Stimulated activated CD8-positive, alpha-beta memory T cell treated with anti-CD3 and anti-CD28 coated beads, Interleukin-12 subunit alpha, Interleukin-12 subunit beta, amount 100 ng/mL, for 24 hours (primary cell): Measurements from ENCODE around the gene METTL6.
A peak's percentile ranks its signal among the peaks of the same experiment; 100 is the strongest.
"Not testable (repeated sequence)": the region's sequence is repeated elsewhere in the genome, so short reads cannot be mapped to it uniquely, and the experiment has no call there.

ENCODE experiments used
- DNase-seq: peaks from one replicate; pipeline ENCODE4 v3.0.0-alpha.2; 2020; ENCODE audit errors: extremely low read depth

The METTL6 gene

GRCh38 chr3:15403495-15403894 is 23.8 kb downstream of the METTL6 start:
- DNase-seq: no peak

DNA sequence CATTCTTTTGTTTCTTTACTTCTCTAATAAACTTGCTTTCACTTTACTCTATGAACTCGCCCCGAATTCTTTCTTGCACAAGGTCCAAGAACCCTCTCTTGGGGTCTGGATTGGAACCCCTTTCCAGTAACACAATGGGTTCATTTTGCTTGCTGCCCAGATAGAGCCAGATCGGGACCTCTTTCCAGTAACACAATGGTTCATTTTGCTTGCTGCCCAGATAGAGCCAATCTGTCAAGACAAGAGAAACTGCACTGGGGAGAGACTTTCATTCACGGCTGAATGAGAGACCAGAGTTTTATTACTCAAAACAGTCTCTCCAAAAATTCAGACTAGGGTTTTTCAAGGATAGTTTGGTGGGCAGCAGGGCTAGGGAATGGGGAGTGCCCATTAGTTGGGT is 25.4 kb downstream of the METTL6 start:
- no peak for DNase-seq

DNA sequence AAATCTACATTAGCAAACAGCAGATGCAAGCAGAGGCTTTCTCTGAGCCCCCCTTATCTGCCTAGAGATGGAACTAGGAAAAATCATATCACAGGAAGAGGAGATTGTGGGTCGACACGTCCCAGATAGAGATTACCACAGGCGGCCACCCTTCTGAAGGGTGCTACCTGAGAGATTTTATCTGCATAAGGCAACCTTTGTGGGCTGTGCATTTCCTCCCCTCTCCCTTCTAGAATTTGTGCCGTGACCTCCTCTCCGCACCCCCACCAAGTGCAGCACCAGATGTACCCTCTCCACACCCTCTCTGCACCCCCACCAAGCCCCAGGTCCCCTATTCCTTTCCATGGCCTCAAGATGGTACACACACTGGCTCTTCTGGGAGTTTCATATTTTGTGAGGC is 27.4 kb downstream of the METTL6 start:
- no peak for DNase-seq

- DNase-seq: not testable (repeated sequence)
Measured at GRCh38 chr3:15398731-15399133, 28.6 kb downstream of the METTL6 start.

- not testable (repeated sequence) for DNase-seq
Measured at GRCh38 chr3:15393252-15393651, 34.1 kb downstream of the METTL6 start.

DNA sequence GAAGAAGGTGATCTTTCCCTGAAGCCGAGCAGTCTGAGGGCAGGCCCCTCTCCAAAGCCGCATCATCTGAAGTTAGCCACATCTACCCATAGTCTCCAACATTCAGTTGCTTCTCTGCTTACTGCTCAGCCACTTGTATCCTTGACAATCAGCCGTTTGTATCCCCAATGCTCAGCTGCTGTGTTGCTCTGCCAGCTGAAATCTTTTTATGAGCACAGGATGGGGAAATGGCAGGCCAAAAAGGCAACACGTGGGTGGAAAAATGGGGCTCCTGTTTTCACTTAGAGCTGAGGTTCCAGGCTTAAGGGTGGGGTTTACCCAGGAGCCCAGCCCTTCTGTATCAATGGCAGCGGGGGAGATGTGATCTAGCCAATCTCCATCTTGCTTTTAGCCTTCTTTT is 36.3 kb downstream of the METTL6 start:
- DNase-seq: no peak

- no peak for DNase-seq
Measured at GRCh38 chr3:15390460-15390859, 36.9 kb downstream of the METTL6 start.

GRCh38 chr3:15388335-15388734 is 39.0 kb downstream of the METTL6 start:
- not testable (repeated sequence) for DNase-seq

DNA sequence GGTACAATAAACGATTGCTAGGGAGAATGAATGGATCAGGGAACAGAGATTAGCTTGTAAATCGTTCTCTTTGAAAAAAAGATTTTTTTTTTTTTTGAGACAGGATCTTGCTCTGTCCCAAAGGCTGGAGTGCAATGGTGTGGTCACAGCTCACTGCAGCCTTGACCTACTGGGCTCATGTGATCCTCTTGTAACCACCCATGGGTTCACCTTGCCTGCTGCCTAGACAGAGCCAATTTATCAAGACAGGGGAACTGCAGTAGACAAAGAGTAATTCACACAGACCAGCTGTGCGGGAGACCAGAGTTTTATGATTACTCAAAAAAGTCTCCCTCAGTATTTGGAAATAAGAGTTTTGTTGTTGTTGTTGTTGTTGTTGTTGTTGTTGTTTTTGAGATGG is 39.6 kb downstream of the METTL6 start:
- DNase-seq: no peak

GRCh38 chr3:15387171-15387581 is 40.2 kb downstream of the METTL6 start:
- DNase-seq: no peak

DNA sequence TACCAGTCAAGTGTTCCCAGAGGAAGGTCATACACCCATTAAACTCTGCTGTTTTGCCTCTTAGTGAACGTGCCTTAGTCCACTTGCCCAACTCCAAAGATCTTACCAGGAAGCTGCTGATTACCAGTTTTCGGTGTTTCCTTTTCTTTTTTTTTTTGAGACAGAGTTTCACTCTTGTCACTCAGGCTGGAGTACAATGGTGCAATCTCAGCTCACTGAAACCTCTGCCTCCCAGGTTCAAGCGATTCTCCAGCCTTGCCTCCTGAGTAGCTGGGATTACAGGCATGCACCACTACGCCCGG is 40.7 kb downstream of the METTL6 start:
- not testable (repeated sequence) for DNase-seq

DNA sequence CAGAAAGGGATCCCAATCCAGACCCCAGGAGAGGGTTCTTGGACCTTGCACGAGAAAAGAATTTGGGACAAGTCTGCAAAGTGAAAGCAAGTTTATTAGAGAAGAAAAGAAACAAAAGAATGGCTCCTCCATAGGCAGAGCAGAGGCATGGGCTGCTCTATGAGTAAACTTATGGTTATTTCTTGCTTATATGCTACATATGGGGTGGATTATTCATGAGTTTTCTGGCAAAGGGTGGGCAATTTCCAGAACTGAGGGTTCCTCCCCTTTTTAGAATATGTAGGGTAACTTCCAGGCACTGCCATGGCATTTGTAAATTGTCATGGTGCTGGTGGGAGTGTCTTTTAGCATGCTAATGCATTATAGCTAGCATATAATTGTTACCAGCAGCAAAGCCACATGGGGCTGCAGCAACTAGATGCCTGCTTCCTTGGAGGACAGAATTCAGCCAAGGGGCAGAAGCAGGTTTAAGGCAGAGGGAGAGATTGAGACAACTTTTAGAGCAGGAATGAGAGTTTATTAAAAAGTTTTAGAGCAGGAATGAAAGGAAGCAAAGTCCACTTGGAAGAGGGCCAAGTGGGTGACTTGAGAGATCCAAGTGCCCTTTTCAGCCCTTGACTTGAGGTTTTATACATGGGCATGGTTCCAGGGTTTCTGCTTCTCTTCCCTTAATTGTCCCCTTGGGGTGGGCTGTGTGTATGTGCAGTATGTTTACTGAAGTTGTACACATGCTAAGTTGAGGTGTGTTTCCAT is 41.3 kb downstream of the METTL6 start:
- DNase-seq: no peak

- DNase-seq: not testable (repeated sequence)
Measured at GRCh38 chr3:15385238-15385695, 42.1 kb downstream of the METTL6 start.

- no peak for DNase-seq
Measured at GRCh38 chr3:15384510-15385237, 42.7 kb downstream of the METTL6 start.

DNA sequence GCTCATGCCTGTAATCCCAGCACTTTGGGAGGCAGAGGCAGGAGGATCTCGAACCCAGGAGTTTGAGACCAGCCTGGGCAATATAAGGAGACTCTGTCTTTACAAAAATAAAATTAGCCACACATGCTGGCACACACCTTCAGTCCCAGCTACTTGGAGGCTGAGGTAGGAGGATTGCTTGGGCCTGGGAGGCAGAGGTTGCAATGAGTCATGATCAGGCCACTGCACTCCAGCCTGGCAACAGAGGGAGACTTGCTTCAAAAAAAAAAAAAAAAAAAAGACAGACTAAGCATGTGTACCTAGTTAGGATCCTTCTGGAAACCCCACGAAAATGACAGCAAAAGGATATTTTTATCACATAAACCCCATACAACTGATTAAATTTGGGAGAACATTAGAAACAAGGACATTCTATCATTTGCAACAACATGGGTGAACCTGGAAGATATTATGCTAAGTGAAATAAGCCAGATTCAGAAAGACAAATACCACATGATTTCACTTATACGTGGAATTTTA is 44.9 kb downstream of the METTL6 start:
- no peak for DNase-seq

DNA sequence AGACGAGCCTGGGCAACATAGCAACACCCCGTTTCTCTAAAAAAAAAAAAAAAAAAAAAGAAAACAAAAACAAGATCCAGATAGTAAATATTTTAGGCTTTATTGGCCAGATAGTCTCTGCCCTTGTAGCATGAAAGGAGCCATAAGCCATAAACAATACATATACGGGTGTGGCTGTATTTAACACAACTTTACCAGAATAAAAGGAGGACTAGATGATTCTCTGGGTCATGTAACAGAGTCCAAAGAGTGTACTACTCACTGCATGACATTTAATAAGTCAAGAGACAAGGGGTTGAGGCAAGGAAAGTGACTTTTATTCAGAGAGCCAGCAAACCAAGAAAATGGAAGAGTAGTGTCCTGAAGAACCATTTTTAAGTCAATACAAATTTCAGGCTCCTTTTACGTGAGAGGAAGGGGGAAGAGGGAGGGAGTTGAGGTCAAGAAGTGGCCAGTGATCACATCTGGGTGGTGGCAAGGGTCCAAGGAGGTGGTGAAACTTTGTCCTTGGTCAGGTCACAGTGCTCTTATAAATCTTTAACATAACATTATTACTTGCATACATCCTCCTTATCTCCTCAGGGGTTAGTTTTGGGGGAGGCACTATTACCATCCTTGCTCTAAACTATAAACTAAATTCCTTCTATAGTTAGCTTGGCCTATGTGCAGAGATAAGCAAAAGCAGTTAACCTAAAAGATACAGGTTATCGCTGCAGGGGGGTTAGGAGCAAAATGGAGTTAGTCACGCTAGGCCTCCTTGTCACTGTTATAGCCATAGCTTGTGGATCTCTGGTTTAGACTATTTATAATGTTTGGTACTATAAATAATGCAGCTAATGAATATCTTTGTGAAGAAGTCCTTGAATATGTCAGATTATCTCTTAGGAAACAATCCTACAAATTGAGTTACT is 46.1 kb downstream of the METTL6 start:
- DNase-seq: no peak

DNA sequence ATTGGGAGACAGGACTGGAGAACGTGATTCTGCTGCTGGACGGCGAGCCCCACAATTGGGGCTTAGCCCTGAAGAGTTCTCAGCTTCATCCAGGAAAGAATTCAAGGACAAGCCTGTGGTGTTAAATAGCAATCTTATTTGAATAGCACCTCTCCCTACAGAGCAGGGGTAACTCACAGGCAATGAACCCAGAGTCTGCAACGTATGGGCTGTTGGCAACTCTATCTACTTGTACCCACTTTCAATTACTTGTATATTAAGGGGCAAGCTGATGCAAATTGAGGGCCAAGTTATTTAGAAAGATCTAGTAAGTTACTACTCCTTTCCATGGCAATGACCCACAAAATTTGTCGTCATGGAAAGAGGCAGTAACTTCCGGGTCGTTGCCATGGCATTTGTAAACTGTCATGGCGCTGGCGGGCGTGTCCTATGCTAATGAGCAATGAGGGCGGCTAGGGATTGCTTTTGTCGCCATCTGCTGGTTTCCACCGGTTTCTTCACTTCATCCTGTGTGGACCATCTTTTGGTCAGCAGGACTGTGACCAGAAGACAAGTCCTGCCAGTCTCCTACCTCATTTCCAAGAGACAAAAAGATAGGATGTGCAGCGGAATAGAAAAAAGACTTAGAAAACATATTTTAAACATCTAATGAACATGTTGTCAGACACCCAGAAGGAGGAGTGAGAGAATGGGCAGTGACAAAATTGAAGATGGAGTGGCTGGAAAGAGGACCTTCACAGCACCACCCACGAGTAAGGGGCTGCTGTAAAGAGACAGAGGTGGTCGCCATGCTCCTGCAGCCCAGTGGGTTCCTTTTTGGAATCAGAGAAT is 49.2 kb downstream of the METTL6 start:
- DNase-seq: peak; percentile 79

DNA sequence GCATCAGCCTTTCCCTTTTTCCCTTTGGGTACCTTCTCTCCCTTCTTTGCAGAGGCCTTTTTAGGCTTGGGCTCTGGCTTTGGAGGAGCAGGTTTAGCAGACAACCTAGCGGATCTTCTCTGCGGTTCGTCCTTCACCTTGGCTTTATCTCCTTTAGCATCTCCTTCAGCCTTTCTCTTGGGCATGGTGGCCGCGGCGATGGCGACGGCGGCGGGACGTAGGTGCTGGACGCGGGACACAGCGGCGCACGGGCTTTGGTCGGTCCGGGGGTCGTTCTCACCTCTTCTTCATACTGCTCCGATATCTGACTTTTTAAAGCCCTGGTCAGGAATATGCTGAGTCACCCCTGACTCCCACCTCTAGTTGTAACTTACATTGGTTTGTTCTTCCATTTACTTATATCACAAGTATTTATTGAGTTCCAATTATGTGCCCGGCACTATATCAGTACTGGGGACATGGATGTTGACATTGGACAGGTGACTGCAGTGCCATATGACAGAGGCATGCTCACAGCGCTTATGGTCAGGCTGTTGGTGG is 51.8 kb downstream of the METTL6 start:
- DNase-seq: no peak

GRCh38 chr3:15372918-15373317 is 54.4 kb downstream of the METTL6 start:
- DNase-seq: no peak

DNA sequence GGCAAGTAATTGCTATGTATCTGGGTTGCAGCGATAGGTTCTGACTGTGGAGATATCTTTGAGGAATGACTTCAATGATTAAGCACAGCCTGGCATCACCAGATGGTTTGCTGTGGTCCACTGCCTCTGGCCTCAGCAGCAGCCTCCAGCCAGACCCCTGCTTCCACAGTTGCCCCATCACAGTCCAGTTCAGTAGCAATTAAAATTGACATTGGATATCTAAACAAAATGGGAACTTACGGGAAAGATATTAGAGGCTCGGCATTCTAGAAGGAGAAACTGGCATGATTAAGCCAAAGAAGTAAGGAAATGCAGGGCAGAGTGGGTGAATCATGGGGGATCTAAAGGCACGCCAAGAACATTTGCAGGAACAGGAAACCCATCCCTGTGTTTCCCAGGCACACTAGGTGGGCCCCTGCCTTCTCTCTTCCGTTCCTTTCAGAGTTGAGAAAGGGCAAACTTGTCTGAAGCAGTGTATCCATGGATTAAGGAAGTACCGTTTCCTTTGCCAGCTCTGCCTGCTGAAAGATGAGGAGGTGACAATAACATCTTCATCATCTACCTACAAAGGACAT is 58.7 kb downstream of the METTL6 start:
- DNase-seq: no peak

DNA sequence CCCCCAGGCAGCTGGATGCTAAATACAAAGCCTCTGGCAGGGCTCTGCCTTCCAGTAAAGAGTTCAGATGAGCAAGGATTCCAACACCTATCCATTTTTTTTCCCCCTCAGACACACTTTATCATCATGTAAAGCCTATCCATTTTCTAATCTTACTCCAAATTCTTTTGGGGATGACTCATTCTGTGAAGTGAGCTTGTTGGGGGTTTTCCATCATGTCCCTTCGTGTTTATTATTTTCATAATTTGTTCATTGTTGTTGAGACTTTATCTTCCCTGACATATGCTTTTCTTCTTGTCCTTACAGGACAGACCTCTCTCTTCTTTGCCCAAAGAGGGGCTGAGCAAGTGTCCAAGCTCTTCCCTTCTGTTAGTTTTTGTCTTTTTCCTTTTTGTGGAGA is 60.3 kb downstream of the METTL6 start:
- DNase-seq: no peak
